Retinal pigment epithelial cell (primary cell): Measurements from ENCODE around the gene CNTLN.
"Not testable (repeated sequence)": the region's sequence is repeated elsewhere in the genome, so short reads cannot be mapped to it uniquely, and the experiment has no call there.

ENCODE experiments used
- DNase-seq: peaks from one replicate; pipeline ENCODE4 v3.0.0-alpha.2; 2010; ENCODE audit warnings: low read depth
- H3K4me3 ChIP-seq: 2 replicates; pipeline ENCODE4 v1.5.1; 2011; ENCODE audit warnings: mild to moderate bottlenecking, low read length, control low read depth, moderate library complexity
- TF ChIP-seq, protein P1 (sequence below): conservative IDR thresholded peaks from 2 replicates; pipeline ENCODE4 v1.5.1; 2011; ENCODE audit warnings: low read depth, low read length, control low read depth, inconsistent platforms

Gene CNTLN

DNA sequence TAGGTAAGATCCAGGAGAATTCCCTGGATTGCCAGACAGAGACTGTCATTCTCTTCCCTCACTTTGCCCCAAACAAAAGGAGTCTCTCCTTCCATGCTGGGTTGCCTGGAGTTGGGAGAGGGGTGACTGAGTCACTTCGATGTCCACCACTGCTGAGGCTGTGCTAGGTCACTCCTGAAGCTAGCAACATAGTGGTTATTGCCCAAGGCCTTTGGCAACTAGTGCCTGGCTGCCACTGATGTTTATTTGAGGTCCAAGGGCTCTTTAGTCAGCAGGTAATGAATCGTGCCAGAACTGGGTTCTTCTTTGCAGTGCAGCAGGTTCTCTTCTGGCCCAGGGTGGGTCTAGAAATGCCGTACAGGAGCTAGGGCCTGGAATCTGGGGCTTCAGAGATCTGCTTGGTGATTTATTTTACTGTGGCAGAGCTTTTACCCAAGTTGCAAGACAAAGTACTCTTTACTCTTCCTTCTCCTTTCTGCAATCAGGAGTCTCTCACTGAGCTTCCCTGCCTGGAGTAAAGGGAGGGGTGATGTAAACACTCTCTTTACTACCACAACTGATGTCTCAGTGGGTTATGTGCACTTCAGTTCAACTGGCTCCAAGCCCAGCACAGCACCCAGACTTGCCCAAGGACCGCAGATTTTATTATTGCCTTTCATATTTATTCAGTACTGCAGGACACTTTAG is 288.3 kb downstream of the CNTLN start:
- H3K4me3 ChIP-seq, result no peak overlapping the region
- TF ChIP-seq, protein P1, sequence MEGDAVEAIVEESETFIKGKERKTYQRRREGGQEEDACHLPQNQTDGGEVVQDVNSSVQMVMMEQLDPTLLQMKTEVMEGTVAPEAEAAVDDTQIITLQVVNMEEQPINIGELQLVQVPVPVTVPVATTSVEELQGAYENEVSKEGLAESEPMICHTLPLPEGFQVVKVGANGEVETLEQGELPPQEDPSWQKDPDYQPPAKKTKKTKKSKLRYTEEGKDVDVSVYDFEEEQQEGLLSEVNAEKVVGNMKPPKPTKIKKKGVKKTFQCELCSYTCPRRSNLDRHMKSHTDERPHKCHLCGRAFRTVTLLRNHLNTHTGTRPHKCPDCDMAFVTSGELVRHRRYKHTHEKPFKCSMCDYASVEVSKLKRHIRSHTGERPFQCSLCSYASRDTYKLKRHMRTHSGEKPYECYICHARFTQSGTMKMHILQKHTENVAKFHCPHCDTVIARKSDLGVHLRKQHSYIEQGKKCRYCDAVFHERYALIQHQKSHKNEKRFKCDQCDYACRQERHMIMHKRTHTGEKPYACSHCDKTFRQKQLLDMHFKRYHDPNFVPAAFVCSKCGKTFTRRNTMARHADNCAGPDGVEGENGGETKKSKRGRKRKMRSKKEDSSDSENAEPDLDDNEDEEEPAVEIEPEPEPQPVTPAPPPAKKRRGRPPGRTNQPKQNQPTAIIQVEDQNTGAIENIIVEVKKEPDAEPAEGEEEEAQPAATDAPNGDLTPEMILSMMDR, result no peak
- no peak for DNase-seq

DNA sequence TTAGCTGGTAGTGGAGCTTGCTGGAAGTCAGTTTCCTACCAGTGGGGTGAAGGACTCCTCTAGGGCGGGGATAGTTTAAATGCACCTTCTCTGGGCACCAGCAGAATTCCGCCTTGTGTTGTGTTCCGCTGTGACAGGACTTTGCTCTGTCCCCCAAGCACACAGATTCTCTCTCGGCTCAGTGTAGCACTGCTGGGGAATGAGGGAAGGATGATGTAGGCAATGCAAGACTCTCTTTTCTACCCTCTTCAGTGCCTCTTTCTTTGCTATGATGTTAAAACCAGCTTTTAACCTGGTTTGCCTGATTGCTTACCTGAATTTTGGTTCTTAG is 288.8 kb downstream of the CNTLN start:
- no peak overlapping the region for H3K4me3 ChIP-seq
- no peak for DNase-seq
- TF ChIP-seq, protein P1, result no peak

DNA sequence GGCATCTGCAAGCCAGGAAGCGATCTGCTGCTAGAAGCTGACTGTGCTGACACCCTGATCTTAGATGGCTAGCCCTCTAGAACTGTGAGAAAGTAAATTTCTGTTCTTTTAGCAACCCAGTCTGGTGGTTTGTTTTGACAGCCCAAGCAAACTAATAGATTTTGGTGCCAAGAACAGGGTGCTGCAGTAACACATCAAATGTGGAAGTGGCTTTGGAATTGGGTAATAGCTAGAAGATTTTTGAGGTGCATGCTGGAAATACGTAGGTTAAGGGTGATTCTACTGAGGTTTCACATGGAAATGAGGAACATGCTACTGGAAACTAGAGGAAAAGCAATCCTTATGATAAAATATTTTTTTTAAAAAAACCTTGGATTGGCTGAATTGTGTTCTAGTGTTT is 290.5 kb downstream of the CNTLN start:
- TF ChIP-seq, protein P1, result no peak
- no peak for DNase-seq
- H3K4me3 ChIP-seq, result no peak overlapping the region

DNA sequence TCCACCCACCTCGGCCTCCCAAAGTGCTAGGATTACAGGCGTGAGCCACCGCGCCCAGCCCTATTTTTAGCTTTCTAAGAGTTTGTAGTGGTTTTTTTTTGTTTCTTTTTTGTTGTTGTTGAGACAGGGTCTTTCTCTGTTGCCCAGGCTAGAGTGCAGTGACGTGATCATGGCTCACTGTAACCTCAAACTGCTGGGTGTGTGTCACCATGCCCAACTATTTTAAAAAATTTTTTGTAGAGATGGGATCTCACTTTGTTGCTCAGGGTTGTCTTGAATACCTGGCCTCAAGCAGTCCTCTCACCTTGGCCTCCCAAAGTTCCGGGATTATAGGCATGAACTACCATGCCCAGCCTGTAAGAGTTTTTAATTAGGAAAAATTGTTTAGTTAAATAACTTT is 298.7 kb downstream of the CNTLN start:
- TF ChIP-seq, protein P1, result no peak
- no peak overlapping the region for H3K4me3 ChIP-seq

DNA sequence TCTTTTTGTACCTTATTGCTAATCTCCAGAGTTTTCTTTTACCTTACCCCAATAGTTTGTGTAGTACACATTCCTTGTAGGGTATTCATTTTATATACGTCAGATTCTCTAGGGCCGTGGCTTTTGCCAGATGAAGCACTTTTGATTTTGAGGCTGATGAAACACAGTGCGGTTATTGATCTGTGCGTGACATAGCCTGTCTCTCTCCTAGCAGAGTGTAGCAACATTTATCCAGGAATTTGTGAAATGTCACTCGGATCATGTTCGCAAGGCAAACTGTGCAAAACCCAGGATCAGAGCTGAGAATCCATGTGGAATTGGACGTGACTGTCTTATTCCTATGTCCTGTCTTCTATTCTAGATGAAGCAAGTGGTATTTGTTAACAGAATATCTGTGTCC is 302.0 kb downstream of the CNTLN start:
- TF ChIP-seq, protein P1, result no peak
- H3K4me3 ChIP-seq, result no peak overlapping the region
- no peak for DNase-seq

More for the DNA sequence above, 298.7 kb downstream of the CNTLN start:
- no peak for DNase-seq

DNA sequence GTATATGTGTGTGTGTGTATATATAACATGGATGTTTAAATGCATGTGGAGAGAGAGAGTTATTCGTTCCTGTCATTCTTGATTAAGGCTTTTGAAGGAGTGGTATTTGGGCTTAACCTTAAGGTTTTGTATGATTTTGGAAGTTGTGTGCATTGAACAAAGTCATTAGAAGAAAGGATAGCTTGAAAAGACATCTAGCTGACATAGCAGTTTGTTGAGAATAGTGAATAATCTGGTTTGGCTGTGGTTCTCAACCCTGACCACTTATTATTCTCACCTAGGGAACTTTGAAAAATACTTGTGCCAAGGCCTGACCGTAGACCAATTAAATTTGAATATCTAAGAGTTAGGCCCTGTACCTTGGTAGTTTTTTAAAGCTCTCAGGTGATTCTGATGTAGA is 303.0 kb downstream of the CNTLN start:
- DNase-seq, result no peak
- no peak overlapping the region for H3K4me3 ChIP-seq
- TF ChIP-seq, protein P1, result no peak

DNA sequence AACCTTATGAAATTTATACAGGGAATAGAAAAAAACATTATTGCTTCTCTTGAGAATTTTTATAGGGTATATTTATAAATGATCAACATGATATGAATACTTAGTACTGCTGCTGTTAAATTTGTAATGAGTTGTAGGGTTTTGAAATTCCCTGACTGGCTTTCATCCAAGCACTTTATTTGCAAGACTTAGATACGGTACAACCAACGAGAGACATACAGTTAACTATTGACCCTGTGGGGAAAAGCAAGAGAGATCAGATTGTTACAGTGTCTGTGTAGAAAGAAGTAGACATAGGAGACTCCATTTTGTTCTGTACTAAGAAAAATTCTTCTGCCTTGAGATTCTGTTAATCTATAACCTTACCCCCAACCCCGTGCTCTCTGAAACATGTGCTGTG is 310.3 kb downstream of the CNTLN start:
- not testable (repeated sequence) for H3K4me3 ChIP-seq

More for the DNA sequence above, 310.3 kb downstream of the CNTLN start:
- not testable (repeated sequence) for DNase-seq
